ENCODE results near the gene NFAT5.

GRCh38 chr16:69727916-69728270 is 162.1 kb downstream of the NFAT5 start:
- TF ChIP-seq, protein P1, sequence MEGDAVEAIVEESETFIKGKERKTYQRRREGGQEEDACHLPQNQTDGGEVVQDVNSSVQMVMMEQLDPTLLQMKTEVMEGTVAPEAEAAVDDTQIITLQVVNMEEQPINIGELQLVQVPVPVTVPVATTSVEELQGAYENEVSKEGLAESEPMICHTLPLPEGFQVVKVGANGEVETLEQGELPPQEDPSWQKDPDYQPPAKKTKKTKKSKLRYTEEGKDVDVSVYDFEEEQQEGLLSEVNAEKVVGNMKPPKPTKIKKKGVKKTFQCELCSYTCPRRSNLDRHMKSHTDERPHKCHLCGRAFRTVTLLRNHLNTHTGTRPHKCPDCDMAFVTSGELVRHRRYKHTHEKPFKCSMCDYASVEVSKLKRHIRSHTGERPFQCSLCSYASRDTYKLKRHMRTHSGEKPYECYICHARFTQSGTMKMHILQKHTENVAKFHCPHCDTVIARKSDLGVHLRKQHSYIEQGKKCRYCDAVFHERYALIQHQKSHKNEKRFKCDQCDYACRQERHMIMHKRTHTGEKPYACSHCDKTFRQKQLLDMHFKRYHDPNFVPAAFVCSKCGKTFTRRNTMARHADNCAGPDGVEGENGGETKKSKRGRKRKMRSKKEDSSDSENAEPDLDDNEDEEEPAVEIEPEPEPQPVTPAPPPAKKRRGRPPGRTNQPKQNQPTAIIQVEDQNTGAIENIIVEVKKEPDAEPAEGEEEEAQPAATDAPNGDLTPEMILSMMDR (IDR thresholded peaks at IDR 0.05), result no peak
- no peak for TF ChIP-seq POLR2A (IDR thresholded peaks at IDR 0.05)

Data from testis (tissue), 2 donors.